ENCODE data around the gene SDHAF3. TPM values are rescaled to one million over a fixed set of nuclear protein-coding genes. Genes with fewer than 3 reads are reported as not detected.
"Not testable (repeated sequence)": the region's sequence is repeated elsewhere in the genome, so short reads cannot be mapped to it uniquely, and the experiment has no call there.

SDHAF3 gene
- total and polyA plus RNA-seq, 2 of the 8 experiments (the other 6 are each of a cell fraction or from before 2014, with no cell fraction given): 12.0 to 31.3 TPM

DNA sequence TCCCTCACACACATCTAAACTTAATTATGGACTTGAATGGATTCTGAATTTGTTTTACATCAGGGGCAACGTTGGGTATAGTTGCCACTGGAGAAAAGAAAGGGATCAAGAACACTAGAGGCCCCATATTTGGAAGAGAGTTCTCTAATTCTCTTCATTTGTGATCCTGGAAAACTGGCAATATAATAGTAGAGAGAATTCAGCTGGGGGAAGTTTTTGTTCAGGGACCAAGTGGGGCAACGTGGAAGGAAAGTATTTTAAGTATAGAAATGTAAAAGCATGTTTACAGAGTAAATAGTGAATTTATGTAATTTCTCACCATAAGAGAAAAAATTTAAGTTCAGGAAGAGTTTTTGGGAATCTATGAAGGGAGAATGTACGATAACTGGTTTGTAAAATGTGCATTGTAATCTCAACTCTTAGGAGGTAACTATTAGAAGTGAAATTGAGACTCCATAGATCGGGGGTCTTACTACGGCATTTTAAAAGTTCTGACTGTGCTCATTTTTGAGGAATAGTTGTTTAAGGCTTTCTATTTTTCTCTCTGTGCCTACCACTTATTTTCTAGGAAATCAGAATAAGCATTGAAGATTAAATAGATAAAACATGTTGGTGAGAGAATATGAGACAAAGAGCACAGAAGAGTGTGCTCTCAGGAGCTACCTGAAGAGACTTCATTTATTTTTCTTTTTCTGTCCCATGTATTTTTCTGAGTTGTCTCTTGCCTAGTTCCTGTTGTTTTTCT lies 3.4 kb downstream of the SDHAF3 start (continued):
- no peak for TF ChIP-seq SIN3A (conservative IDR thresholded peaks at IDR 0.05 in 1 of 2, IDR thresholded peaks at IDR 0.05 in 1 of 2; ENCODE audit: low read depth in 1 of 2, low read length in 2 of 2)
- no peak for TF ChIP-seq EZH2 (IDR thresholded peaks at IDR 0.05; ENCODE audit: low read depth, low read length, severe bottlenecking)
- no peak for TF ChIP-seq NRF1 (IDR thresholded peaks at IDR 0.05; ENCODE audit: low read depth, low read length)
- TF ChIP-seq TCF12 (IDR thresholded peaks at IDR 0.05; ENCODE audit: low read depth, low read length): no peak
- no peak for TF ChIP-seq POLR2A (IDR thresholded peaks at IDR 0.05; ENCODE audit: control extremely low read depth in 1 of 2, low read depth in 2 of 2, low read length in 2 of 2)

DNA sequence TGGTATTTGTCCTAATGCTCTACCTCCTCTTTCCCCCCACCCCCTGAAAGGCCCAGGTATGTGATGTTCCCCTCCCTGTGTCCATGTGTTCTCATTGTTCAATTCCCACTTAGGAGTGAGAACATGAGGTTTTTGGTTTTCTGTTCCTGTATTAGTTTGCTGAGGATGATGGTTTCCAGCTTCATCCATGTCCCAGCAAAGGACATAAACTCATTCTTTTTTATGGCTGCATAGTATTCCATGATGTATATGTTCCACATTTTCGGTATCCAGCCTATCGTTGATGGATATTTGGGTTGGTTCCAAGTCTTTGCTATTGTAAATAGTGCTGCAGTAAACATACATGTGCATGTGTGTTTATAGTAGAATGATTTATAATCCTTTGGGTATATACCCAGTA lies 5.6 kb downstream of the SDHAF3 start:
- H2BK15ac ChIP-seq (ENCODE audit: low read length); H3K27me3 ChIP-seq (replicated peaks in 1 of 4; ENCODE audit: control insufficient read depth in 3 of 4, extremely low read depth in 1 of 4, insufficient read depth in 3 of 4, low read length in 3 of 4); H2BK20ac ChIP-seq (ENCODE audit: low read length); H2BK5ac ChIP-seq (ENCODE audit: low read depth, low read length); H2BK120ac ChIP-seq (replicated peaks; ENCODE audit: low read depth, low read length); H2AK5ac ChIP-seq (ENCODE audit: low read depth, low read length); H3K56ac ChIP-seq (replicated peaks; ENCODE audit: insufficient read length, low read depth, low read length); CTCF ChIA-PET (ENCODE audit: partially characterized antibody); H3K9ac ChIP-seq (replicated peaks in 1 of 4; ENCODE audit: extremely low read depth in 1 of 4, low read depth in 3 of 4, low read length in 3 of 4); H4K5ac ChIP-seq (ENCODE audit: insufficient read length, low read depth, low read length); DNase-seq (ENCODE audit: low read depth in 1 of 2, low spot score in 2 of 2); H3K4ac ChIP-seq (replicated peaks; ENCODE audit: insufficient read length, low read depth, low read length); H3K9me3 ChIP-seq (ENCODE audit: insufficient read depth in 2 of 2, low read depth in 1 of 2, low read length in 1 of 2); H3K79me1 ChIP-seq (ENCODE audit: low read depth, low read length); H2AFZ ChIP-seq (ENCODE audit: low read length); H3K14ac ChIP-seq (ENCODE audit: insufficient read length); H3K4me2 ChIP-seq (ENCODE audit: insufficient read depth in 1 of 2, low read depth in 2 of 2, low read length in 2 of 2); H4K8ac ChIP-seq (ENCODE audit: extremely low read depth, insufficient read depth, low read length); H3K23me2 ChIP-seq (ENCODE audit: low read depth, low read length); H3K18ac ChIP-seq (ENCODE audit: extremely low read depth, low read length); H3K36me3 ChIP-seq (ENCODE audit: control insufficient read depth in 2 of 4, insufficient read depth in 4 of 4, low read length in 3 of 4); H3K23ac ChIP-seq (ENCODE audit: insufficient read length); FAIRE-seq; H2BK12ac ChIP-seq (ENCODE audit: low read depth, low read length); H3K4me3 ChIP-seq (ENCODE audit: extremely low read depth in 1 of 4, insufficient read depth in 2 of 4, low read depth in 3 of 4, low read length in 4 of 4); H4K20me1 ChIP-seq (replicated peaks in 1 of 2; ENCODE audit: control insufficient read depth in 1 of 2, insufficient read depth in 2 of 2, low read length in 2 of 2); H4K91ac ChIP-seq (replicated peaks; ENCODE audit: insufficient read length, low read length); H3K27ac ChIP-seq (ENCODE audit: low read depth, low read length): not testable (repeated sequence)
- WGBS, 2 experiments (ENCODE audit: extremely low coverage in 1 of 2, insufficient coverage in 1 of 2, insufficient read length in 1 of 2, insufficient replicate concordance in 2 of 2, low coverage in 1 of 2, low lambda C conversion rate in 2 of 2, missing lambda C conversion rate in 1 of 2): 86% methylated on average over 2 of the region's 2 CpGs; no CpG with 5 or more reads in 1 of the 2 experiments
- Histone ChIP-seq H3K79me2 (ENCODE audit: control insufficient read depth in 1 of 2, insufficient read depth in 2 of 2, low read length in 2 of 2) (peaks cover 0 to 94% of the 10 kb centered on the region in 2 experiments; a peak in 3 of 4 replicates), H3K4me1 (replicated peaks in 1 of 4; ENCODE audit: control insufficient read depth in 3 of 4, insufficient read depth in 4 of 4, low read length in 3 of 4) (peaks cover 0 to 10% (median 4%) of the 10 kb centered on the region in 4 experiments; a peak in 3 of 7 replicates)
- POLR2A ChIA-PET (ENCODE audit: partially characterized antibody): interaction anchor here (1.3 kb wide), 1 partner anchor 24 kb away, joined by 4 read pairs; no protein-coding TSS in a partner anchor

All from H1 (cell line).